GF-D8 (cell line): Measurements from ENCODE around the gene RNU6-9.

ENCODE experiments used
- DNase-seq: peaks from one replicate; lab custom pipeline; 2025; lab: John Stamatoyannopoulos, UW

The RNU6-9 gene

GRCh38 chr19:919199-920050, 26.1 kb downstream of the RNU6-9 start:
- DNase-seq, result no peak

GRCh38 chr19:920051-920864, 27.0 kb downstream of the RNU6-9 start:
- DNase-seq, result no peak

- DNase-seq, result no peak
Measured at GRCh38 chr19:924553-925086, 31.3 kb downstream of the RNU6-9 start.

GRCh38 chr19:925087-925525, 31.8 kb downstream of the RNU6-9 start:
- DNase-seq, result peak; percentile 87

GRCh38 chr19:925526-926322, 32.4 kb downstream of the RNU6-9 start, which contains the start of gene ARID3A:
TSS of gene ARID3A (plus strand) at chr19:926035. CDS start at chr19:929529, 3,494 bp downstream.
- peak; percentile 87 for DNase-seq

GRCh38 chr19:926323-926588, 33.0 kb downstream of the RNU6-9 start:
- no peak for DNase-seq

GRCh38 chr19:926589-927350, 33.5 kb downstream of the RNU6-9 start:
- peak; percentile 80 for DNase-seq

GRCh38 chr19:927351-927779, 34.1 kb downstream of the RNU6-9 start:
- DNase-seq, result no peak

- no peak for DNase-seq
Measured at GRCh38 chr19:927780-928401, 34.6 kb downstream of the RNU6-9 start.

- no peak for DNase-seq
Measured at GRCh38 chr19:928471-929202, 35.4 kb downstream of the RNU6-9 start.

- DNase-seq, result no peak
Measured at GRCh38 chr19:929203-929890, 36.1 kb downstream of the RNU6-9 start.

GRCh38 chr19:929891-930258, 36.6 kb downstream of the RNU6-9 start:
- no peak for DNase-seq

GRCh38 chr19:931860-932647, 38.8 kb downstream of the RNU6-9 start:
- DNase-seq, result no peak

- no peak for DNase-seq
Measured at GRCh38 chr19:932648-933552, 39.6 kb downstream of the RNU6-9 start.

GRCh38 chr19:933553-933882, 40.2 kb downstream of the RNU6-9 start:
- DNase-seq, result no peak

- no peak for DNase-seq
Measured at GRCh38 chr19:934197-934840, 41.0 kb downstream of the RNU6-9 start.

- peak; percentile 85 for DNase-seq
Measured at GRCh38 chr19:934865-935479, 41.7 kb downstream of the RNU6-9 start.
